GM15510 (cell line): ENCODE measurements around the gene KRTAP5-6.

ENCODE experiments used
- POLR2A ChIP-seq: IDR thresholded peaks from 3 replicates; pipeline ENCODE4 v1.6.1; 2011; ENCODE audit warnings: borderline replicate concordance; ENCODE audit not compliant: insufficient read length; ENCODE audit errors: extremely low read depth

Gene KRTAP5-6

DNA sequence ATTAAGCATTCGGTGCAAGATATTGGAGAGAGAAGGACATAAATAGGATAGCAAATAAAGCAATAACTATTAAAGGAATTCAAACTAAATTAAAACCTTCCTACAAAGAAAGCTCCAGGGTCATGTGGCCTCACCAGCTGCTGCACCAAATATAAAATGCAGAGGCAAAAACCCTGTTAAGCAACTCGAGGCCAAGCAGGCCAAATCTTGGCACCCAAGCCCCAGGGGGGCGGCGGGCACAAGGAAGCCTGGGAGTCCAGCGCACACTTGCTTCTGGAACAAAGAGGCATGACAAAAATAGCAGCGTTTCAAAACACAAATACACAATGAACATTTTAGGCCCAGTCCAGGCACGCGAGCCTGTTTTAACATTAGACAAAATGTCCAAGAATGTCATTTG, 20.8 kb downstream of the KRTAP5-6 start:
- no peak for TF ChIP-seq POLR2A

- no peak for TF ChIP-seq POLR2A
Observed at GRCh38 chr11:1718326-1718725, 21.3 kb downstream of the KRTAP5-6 start.

- no peak for TF ChIP-seq POLR2A
Observed at GRCh38 chr11:1719781-1720180, 22.8 kb downstream of the KRTAP5-6 start.

- no peak for TF ChIP-seq POLR2A
Observed at GRCh38 chr11:1727096-1727690, 30.2 kb downstream of the KRTAP5-6 start.

DNA sequence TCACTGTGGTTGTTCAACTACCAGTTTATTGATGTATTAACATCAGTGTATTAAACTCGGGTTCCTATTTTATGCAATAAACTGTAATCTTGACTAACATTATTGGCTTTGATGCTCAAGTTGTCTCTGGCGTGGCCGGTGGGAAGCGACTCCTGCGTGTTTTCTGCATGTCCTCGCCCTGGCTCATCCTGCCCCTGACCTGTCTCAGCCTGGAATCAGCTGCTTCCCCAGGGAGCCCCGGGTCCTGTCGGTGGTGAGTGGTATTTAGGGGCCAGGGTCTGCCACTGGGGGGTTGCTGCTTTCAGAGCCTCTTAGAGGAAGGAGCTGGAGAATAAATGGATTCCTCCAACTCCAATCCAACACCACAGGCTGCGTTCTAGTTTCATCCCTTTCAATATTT, 30.9 kb downstream of the KRTAP5-6 start:
- no peak for TF ChIP-seq POLR2A

- no peak for TF ChIP-seq POLR2A
Observed at GRCh38 chr11:1728301-1728700, 31.3 kb downstream of the KRTAP5-6 start.

DNA sequence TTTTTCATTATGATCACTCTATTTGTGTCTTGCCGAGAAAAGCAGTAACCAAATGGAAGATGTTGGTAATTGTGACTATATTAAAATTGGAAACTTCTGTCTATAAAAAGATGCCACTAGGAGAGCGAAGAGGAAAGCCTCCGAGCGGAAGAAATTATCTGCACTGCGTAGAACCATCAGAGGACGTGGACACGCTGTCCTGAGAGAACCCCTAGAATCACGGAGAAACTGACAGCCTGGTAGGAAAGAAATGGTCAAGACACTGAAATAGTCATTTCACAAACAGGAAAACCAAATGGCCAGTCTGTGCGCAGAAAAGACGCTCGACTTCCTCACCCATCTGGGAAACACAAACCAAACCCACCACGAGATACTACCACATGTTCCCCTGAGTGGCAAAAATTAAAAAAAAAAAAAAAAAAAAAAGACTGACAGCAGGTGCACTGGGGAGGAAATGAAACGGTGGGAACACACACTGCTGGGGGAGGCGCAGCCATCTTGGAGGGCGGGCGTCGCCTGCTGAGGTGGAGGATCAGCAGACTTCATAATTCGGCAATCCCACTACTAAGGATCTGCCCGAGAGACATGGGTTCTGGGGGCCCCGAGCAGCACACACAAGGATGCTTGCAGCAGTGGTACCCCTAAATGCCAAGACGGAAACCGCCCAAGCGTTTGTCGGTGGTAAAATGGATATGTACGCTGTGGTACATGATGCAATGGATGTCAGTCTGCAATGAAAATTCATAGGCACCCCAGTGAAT, 32.1 kb downstream of the KRTAP5-6 start:
- no peak for TF ChIP-seq POLR2A

DNA sequence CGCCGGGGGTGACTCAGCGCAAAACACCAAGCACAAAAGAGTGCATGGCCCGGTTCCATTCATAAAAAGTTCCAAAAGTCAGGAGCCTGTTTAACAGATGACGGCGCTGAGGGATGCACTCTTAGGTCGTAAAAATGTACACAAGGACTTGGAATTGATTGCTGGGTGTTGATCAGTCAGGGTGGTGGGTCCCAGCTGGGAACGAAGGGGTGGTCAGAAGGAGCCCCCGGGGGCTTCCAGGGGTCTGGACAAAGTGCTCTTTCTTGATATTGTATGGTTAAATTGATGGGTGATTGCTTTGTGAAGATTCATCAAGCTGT, 32.7 kb downstream of the KRTAP5-6 start:
- no peak for TF ChIP-seq POLR2A

DNA sequence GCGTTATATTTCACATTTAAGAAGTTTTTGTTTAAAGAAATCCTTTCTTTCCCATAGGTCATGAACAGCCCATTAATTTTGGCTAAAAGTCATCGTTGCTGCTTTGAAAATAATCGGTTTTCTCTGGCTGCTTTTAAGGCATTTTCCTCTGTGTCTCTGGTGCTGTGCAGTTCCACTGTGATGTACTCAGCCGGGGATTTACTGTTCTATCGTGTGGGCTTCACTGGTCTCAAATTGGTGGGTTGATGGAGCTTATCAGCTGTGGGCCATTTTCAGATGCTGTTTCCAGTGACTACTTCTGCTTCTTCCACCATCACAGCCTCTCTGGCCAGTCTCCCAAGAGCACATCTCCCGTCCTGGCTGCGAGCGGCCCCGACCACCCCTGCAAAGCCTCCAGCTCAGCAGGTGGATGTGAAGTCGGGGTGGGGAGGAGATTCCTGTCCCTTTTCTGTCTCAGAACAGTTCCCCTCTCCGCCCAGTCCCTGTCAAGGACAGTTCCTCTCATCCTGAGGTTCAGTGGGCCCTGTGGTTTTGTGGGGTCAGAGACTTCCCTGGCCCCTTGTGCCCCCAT, 33.1 kb downstream of the KRTAP5-6 start:
- no peak for TF ChIP-seq POLR2A

GRCh38 chr11:1731451-1732059, 34.6 kb downstream of the KRTAP5-6 start:
- no peak for TF ChIP-seq POLR2A

GRCh38 chr11:1732418-1733008, 35.5 kb downstream of the KRTAP5-6 start:
- no peak for TF ChIP-seq POLR2A

DNA sequence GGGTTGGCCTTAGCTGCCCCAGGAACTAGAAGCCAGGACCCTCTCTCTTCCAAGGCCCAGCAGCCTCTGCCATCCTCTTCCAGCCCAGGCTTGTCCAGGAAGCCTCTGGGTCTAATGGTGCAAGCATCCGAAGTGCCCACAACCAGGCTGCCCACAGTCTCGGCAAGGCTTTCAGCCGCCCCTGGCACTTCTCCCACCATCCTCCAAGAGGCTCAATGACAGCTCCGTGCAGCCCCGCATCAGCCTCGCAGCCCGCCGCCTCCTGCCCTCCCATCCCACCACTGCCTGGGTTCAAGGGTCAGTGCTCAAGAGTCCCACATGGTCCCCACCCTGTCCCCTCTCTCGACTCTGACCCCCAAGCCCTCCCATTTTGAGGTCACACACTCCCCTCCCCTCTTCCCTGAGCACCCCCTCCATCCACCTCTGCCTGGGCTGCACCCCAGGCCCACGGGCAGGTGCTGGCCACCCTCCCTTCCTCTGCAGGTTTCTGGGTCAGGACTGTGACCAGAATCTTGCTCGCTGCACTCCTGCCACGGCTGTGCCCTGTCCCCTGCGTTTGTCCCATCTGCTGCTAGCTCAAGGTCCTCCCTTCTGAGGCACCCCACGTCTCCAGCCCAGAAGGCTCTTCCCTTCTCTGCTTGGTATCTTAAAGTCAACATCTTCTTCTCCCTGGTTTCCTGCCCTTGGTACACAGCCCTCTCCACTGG, 36.2 kb downstream of the KRTAP5-6 start:
- no peak for TF ChIP-seq POLR2A

- TF ChIP-seq POLR2A = no peak
Observed at GRCh38 chr11:1733716-1734640, 37.0 kb downstream of the KRTAP5-6 start.

GRCh38 chr11:1734641-1735081, 37.7 kb downstream of the KRTAP5-6 start:
- TF ChIP-seq POLR2A = no peak
